SHP77 treated with DMSO at 0.1 percent for 48 hours (cell line): ENCODE data around the gene MCM8.

Experiments used
- DNase-seq: peaks from one replicate; lab custom pipeline; 2025; lab: John Stamatoyannopoulos, UW

Gene MCM8

GRCh38 chr20:5950271-5951031, at the start of gene MCM8, which contains the start of gene TRMT6:
Gene MCM8 (plus strand): TSS chr20:5950652. CDS start chr20:5952016, 1,364 bp downstream.
Gene TRMT6 (minus strand): TSS chr20:5950533. CDS start chr20:5950405, 128 bp downstream.
- peak; percentile 99 for DNase-seq

- no peak for DNase-seq
Observed at GRCh38 chr20:5900908-5901307, 49.5 kb upstream of the MCM8 start.

- no peak for DNase-seq
Observed at GRCh38 chr20:5908981-5909380, 41.5 kb upstream of the MCM8 start.

GRCh38 chr20:5910186-5910585, 40.3 kb upstream of the MCM8 start:
- DNase-seq, result peak; percentile 50

- DNase-seq, result no peak
Observed at GRCh38 chr20:5913166-5913565, 37.3 kb upstream of the MCM8 start.

GRCh38 chr20:5914859-5915258, 35.6 kb upstream of the MCM8 start:
- DNase-seq, result no peak

- no peak for DNase-seq
Observed at GRCh38 chr20:5918856-5919625, 31.4 kb upstream of the MCM8 start.

- DNase-seq, result no peak
Observed at GRCh38 chr20:5919626-5920544, 30.6 kb upstream of the MCM8 start.

GRCh38 chr20:5920581-5920980, 29.9 kb upstream of the MCM8 start:
- no peak for DNase-seq

- DNase-seq, result no peak
Observed at GRCh38 chr20:5923493-5923892, 27.0 kb upstream of the MCM8 start.

GRCh38 chr20:5925551-5925950, 24.9 kb upstream of the MCM8 start:
- DNase-seq, result no peak

GRCh38 chr20:5927749-5928462, 22.5 kb upstream of the MCM8 start:
- no peak for DNase-seq

GRCh38 chr20:5928836-5929715, 21.4 kb upstream of the MCM8 start:
- DNase-seq, result no peak

GRCh38 chr20:5931411-5931810, 19.0 kb upstream of the MCM8 start:
- DNase-seq, result no peak

- no peak for DNase-seq
Observed at GRCh38 chr20:5932796-5933195, 17.7 kb upstream of the MCM8 start.

GRCh38 chr20:5933802-5934436, 16.5 kb upstream of the MCM8 start:
- peak; percentile 22 for DNase-seq

- no peak for DNase-seq
Observed at GRCh38 chr20:5935384-5935783, 15.1 kb upstream of the MCM8 start.

- DNase-seq, result no peak
Observed at GRCh38 chr20:5936238-5936637, 14.2 kb upstream of the MCM8 start.

GRCh38 chr20:5938456-5939029, 11.9 kb upstream of the MCM8 start:
- DNase-seq, result no peak

GRCh38 chr20:5945963-5946362, 4.5 kb upstream of the MCM8 start:
- no peak for DNase-seq
